GM21381 (cell line): ENCODE data around the gene SLC6A19.
"Not testable (repeated sequence)": the region's sequence is repeated elsewhere in the genome, so short reads cannot be mapped to it uniquely, and the experiment has no call there.

ENCODE experiments used
- ATAC-seq: cut with Tn5 transposase; IDR thresholded peaks from one replicate; pipeline ENCODE4 v1.9.1; 2021; ENCODE audit warnings: mild to moderate bottlenecking, moderate library complexity; ENCODE audit not compliant: unreplicated experiment

The SLC6A19 gene

GRCh38 chr5:1220351-1220750 is 19.0 kb downstream of the SLC6A19 start:
- ATAC-seq: no peak

- ATAC-seq: no peak
These were observed 19.4 kb downstream of the SLC6A19 start for GRCh38 chr5:1220831-1221230.

GRCh38 chr5:1221721-1222120 is 20.3 kb downstream of the SLC6A19 start:
- ATAC-seq: no peak

- no peak for ATAC-seq
These were observed 20.8 kb downstream of the SLC6A19 start for GRCh38 chr5:1222147-1222546.

GRCh38 chr5:1222621-1223277 is 21.4 kb downstream of the SLC6A19 start:
- no peak for ATAC-seq

- no peak for ATAC-seq
These were observed 21.9 kb downstream of the SLC6A19 start for GRCh38 chr5:1223278-1223670.

- ATAC-seq: no peak
These were observed 23.2 kb downstream of the SLC6A19 start for GRCh38 chr5:1224631-1225030.

- no peak for ATAC-seq
These were observed 23.7 kb downstream of the SLC6A19 start, which contains the start of gene SLC6A18 for GRCh38 chr5:1225081-1225480. TSS of gene SLC6A18 (plus strand) at chr5:1225381. CDS start at chr5:1225478, 97 bp downstream.

GRCh38 chr5:1226231-1226630 is 24.8 kb downstream of the SLC6A19 start:
- no peak for ATAC-seq

GRCh38 chr5:1226839-1227581 is 25.6 kb downstream of the SLC6A19 start:
- ATAC-seq: no peak

GRCh38 chr5:1227667-1228066 is 26.3 kb downstream of the SLC6A19 start:
- ATAC-seq: no peak

GRCh38 chr5:1228120-1228519 is 26.7 kb downstream of the SLC6A19 start:
- no peak for ATAC-seq

GRCh38 chr5:1229023-1229422 is 27.6 kb downstream of the SLC6A19 start:
- not testable (repeated sequence) for ATAC-seq

- ATAC-seq: no peak
These were observed 28.4 kb downstream of the SLC6A19 start for GRCh38 chr5:1229822-1230221.

- ATAC-seq: no peak
These were observed 29.2 kb downstream of the SLC6A19 start for GRCh38 chr5:1230551-1230950.

- ATAC-seq: no peak
These were observed 30.0 kb downstream of the SLC6A19 start for GRCh38 chr5:1231354-1231905.

GRCh38 chr5:1232780-1233179 is 31.4 kb downstream of the SLC6A19 start:
- no peak for ATAC-seq

GRCh38 chr5:1235379-1235778 is 34.0 kb downstream of the SLC6A19 start:
- no peak for ATAC-seq

GRCh38 chr5:1235838-1236237 is 34.4 kb downstream of the SLC6A19 start:
- ATAC-seq: no peak

- ATAC-seq: no peak
These were observed 38.3 kb downstream of the SLC6A19 start for GRCh38 chr5:1239505-1240251.

GRCh38 chr5:1240496-1241260 is 39.3 kb downstream of the SLC6A19 start:
- no peak for ATAC-seq
